Fibroblast of mammary gland (primary cell): ENCODE measurements around the gene C3orf38.

Experiments used
- DNase-seq: peaks from one replicate; pipeline ENCODE4 v3.0.0-alpha.2; 2010; ENCODE audit warnings: low read depth
- H3K4me3 ChIP-seq: 2 replicates; pipeline ENCODE4 v1.5.1; 2011; ENCODE audit warnings: low read depth, mild to moderate bottlenecking, low read length, moderate library complexity; ENCODE audit not compliant: control insufficient read depth
- CTCF ChIP-seq: conservative IDR thresholded peaks from 2 replicates; pipeline ENCODE4 v1.5.1; 2011; ENCODE audit warnings: low read depth, low read length, inconsistent platforms; ENCODE audit not compliant: control insufficient read depth, insufficient read depth

C3orf38 gene

GRCh38 chr3:88141458-88142083, 8.2 kb upstream of the C3orf38 start:
- no peak for TF ChIP-seq CTCF
- H3K4me3 ChIP-seq = no peak overlapping the region
- peak; percentile 76 for DNase-seq

- no peak overlapping the region for H3K4me3 ChIP-seq
- DNase-seq = peak; percentile 75
- TF ChIP-seq CTCF = no peak
These were observed 7.6 kb upstream of the C3orf38 start for GRCh38 chr3:88142094-88142624.

GRCh38 chr3:88147261-88147660, 2.5 kb upstream of the C3orf38 start:
- no peak for TF ChIP-seq CTCF
- no peak overlapping the region for H3K4me3 ChIP-seq
- DNase-seq = no peak

GRCh38 chr3:88148651-88149050, 1.1 kb upstream of the C3orf38 start:
- H3K4me3 ChIP-seq = peak overlapping the region; percentile 98
- no peak for DNase-seq
- TF ChIP-seq CTCF = no peak

- no peak for TF ChIP-seq CTCF
- no peak for DNase-seq
- H3K4me3 ChIP-seq = peak overlapping the region; percentile 98
These were observed 654 bp upstream of the C3orf38 start for GRCh38 chr3:88149101-88149508.

- no peak for TF ChIP-seq CTCF
- DNase-seq = peak; percentile 17
These were observed 612 bp downstream of the C3orf38 start for GRCh38 chr3:88150371-88150770.

More at GRCh38 chr3:88150371-88150770, 612 bp downstream of the C3orf38 start:
- H3K4me3 ChIP-seq = peak overlapping the region; percentile 98
